NCI-H524 (cell line): ENCODE measurements around the gene PPP1R14B.
A peak's percentile ranks its signal among the peaks of the same experiment; 100 is the strongest.
"Not testable (repeated sequence)": the region's sequence is repeated elsewhere in the genome, so short reads cannot be mapped to it uniquely, and the experiment has no call there.

Experiments used
- DNase-seq, 2 experiments: peaks; one replicate each; lab custom pipeline; 2025; lab: John Stamatoyannopoulos, UW

PPP1R14B gene

GRCh38 chr11:64260147-64260708 lies 13.5 kb upstream of the PPP1R14B start:
- no peak for DNase-seq

- DNase-seq, result no peak
Measured at GRCh38 chr11:64259533-64260067, 12.9 kb upstream of the PPP1R14B start.

- no peak for DNase-seq
Measured at GRCh38 chr11:64258946-64259532, 12.3 kb upstream of the PPP1R14B start.

- DNase-seq, result no peak
Measured at GRCh38 chr11:64258356-64258755, 11.6 kb upstream of the PPP1R14B start.

GRCh38 chr11:64256300-64256699 lies 9.6 kb upstream of the PPP1R14B start:
- DNase-seq, result no peak

- no peak for DNase-seq
Measured at GRCh38 chr11:64255135-64256128, 8.7 kb upstream of the PPP1R14B start.

- no peak for DNase-seq
Measured at GRCh38 chr11:64254326-64254725, 7.6 kb upstream of the PPP1R14B start.

GRCh38 chr11:64253481-64253880 lies 6.7 kb upstream of the PPP1R14B start:
- DNase-seq, result no peak

GRCh38 chr11:64253043-64253442 lies 6.3 kb upstream of the PPP1R14B start:
- no peak for DNase-seq

- no peak for DNase-seq
Measured at GRCh38 chr11:64252003-64252872, 5.5 kb upstream of the PPP1R14B start.

- DNase-seq, result no peak
Measured at GRCh38 chr11:64251753-64252002, 4.9 kb upstream of the PPP1R14B start.

- DNase-seq, result peak in 1 of 2 experiments; percentile 59
Measured at GRCh38 chr11:64251016-64251752, 4.4 kb upstream of the PPP1R14B start, which contains the start of gene PLCB3. PLCB3 (plus strand) TSS chr11:64251530; CDS start chr11:64251650, 120 bp downstream.

- no peak for DNase-seq
Measured at GRCh38 chr11:64250415-64251015, 3.8 kb upstream of the PPP1R14B start.

GRCh38 chr11:64249563-64250414 lies 3.0 kb upstream of the PPP1R14B start:
- DNase-seq, result no peak

- no peak for DNase-seq
Measured at GRCh38 chr11:64249038-64249437, 2.3 kb upstream of the PPP1R14B start.

GRCh38 chr11:64248578-64248977 lies 1.8 kb upstream of the PPP1R14B start:
- no peak for DNase-seq

GRCh38 chr11:64247729-64248531 lies 1.2 kb upstream of the PPP1R14B start:
- no peak for DNase-seq

- not testable (repeated sequence) for DNase-seq
Measured at GRCh38 chr11:64246621-64246870, 197 bp downstream of the PPP1R14B start.
